ENCODE measurements around the gene TFAP2A.

DNA sequence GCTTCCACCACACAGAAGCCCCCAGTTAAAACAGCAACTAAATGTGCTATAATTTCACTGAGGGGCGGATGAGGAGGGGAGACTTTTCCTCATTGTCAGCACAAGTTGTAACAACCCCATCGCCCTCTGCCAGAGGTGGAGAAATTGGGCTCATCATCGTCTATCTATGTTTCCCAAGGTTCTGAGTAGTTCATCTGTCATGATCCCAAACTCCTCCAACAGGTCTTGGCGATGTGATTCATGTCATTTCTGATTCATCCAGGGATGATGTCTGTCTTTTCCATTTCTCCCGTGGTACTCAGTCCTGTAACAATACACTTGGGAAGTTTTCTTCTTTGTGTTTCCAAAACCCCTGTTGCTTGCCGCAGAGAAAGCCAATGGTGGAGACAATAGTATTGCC is 51.0 kb downstream of the TFAP2A start:
- TF ChIP-seq POLR2AphosphoS5 (IDR thresholded peaks at IDR 0.05; ENCODE audit: borderline replicate concordance, low read depth, low read length) (no peak), EZH2 (IDR thresholded peaks at IDR 0.05) (no peak), FOXP2 (optimal IDR thresholded peaks at IDR 0.05; ENCODE audit: control extremely low read depth, extremely low read length, insufficient read depth) (no peak)
